Measurements from ENCODE around the gene LRFN3.
A peak's percentile ranks its signal among the peaks of the same experiment; 100 is the strongest.
"Not testable (repeated sequence)": the region's sequence is repeated elsewhere in the genome, so short reads cannot be mapped to it uniquely, and the experiment has no call there.

LRFN3 gene

GRCh38 chr19:35935911-35936737 lies at the start of gene LRFN3:
TSS of gene LRFN3 (plus strand) at chr19:35936374. CDS start at chr19:35939426, 3,052 bp downstream.
- Histone ChIP-seq H3K4me1 (ENCODE audit: insufficient read depth, low read length) (peaks cover 13% of the 10 kb centered on the region; the same call in 1 of the 2 replicates), H3K27ac (ENCODE audit: low read length) (no peak within 1 kb of the TSS), H3K9ac (ENCODE audit: low read depth, low read length) (peak within 1 kb of the TSS; percentile 83), H3K9me3 (ENCODE audit: insufficient read depth, low read depth, low read length) (no peaks in the 10 kb centered on the region), H3K4me3 (ENCODE audit: low read length) (peak within 1 kb of the TSS; percentile 91), H3K27me3 (ENCODE audit: insufficient read depth, low read length) (no peaks in the 10 kb centered on the region), H3K36me3 (ENCODE audit: insufficient read depth, low read depth, low read length) (no peaks in the 10 kb centered on the region; the same call in 1 of the 2 replicates)

GRCh38 chr19:35887197-35887596 lies 49.0 kb upstream of the LRFN3 start:
- Histone ChIP-seq H3K4me1 (ENCODE audit: insufficient read depth, low read length) (no peaks in the 10 kb centered on the region), H3K9ac (ENCODE audit: low read depth, low read length) (no peak overlapping the region), H3K27me3 (ENCODE audit: insufficient read depth, low read length) (no peaks in the 10 kb centered on the region), H3K36me3 (ENCODE audit: insufficient read depth, low read depth, low read length) (peaks cover 41% of the 10 kb centered on the region), H3K4me3 (ENCODE audit: low read length) (no peak overlapping the region), H3K27ac (ENCODE audit: low read length) (no peak overlapping the region), H3K9me3 (ENCODE audit: insufficient read depth, low read depth, low read length) (no peaks in the 10 kb centered on the region)

- no peaks in the 10 kb centered on the region for H3K27me3 ChIP-seq (ENCODE audit: insufficient read depth, low read length)
- peaks cover 51% of the 10 kb centered on the region for H3K36me3 ChIP-seq (ENCODE audit: insufficient read depth, low read depth, low read length)
These were observed 47.8 kb upstream of the LRFN3 start for GRCh38 chr19:35888398-35888797.

GRCh38 chr19:35889370-35890112 lies 46.6 kb upstream of the LRFN3 start:
- H3K9ac ChIP-seq (ENCODE audit: low read depth, low read length): no peak overlapping the region
- no peak overlapping the region for H3K4me3 ChIP-seq (ENCODE audit: low read length)
- no peaks in the 10 kb centered on the region for H3K4me1 ChIP-seq (ENCODE audit: insufficient read depth, low read length)
- no peaks in the 10 kb centered on the region for H3K27me3 ChIP-seq (ENCODE audit: insufficient read depth, low read length)
- H3K36me3 ChIP-seq (ENCODE audit: insufficient read depth, low read depth, low read length): peaks cover 57% of the 10 kb centered on the region
- no peaks in the 10 kb centered on the region for H3K9me3 ChIP-seq (ENCODE audit: insufficient read depth, low read depth, low read length)
- no peak overlapping the region for H3K27ac ChIP-seq (ENCODE audit: low read length)

More at GRCh38 chr19:35888398-35888797, 47.8 kb upstream of the LRFN3 start:
- Histone ChIP-seq H3K4me1 (ENCODE audit: insufficient read depth, low read length) (no peaks in the 10 kb centered on the region), H3K4me3 (ENCODE audit: low read length) (no peak overlapping the region), H3K27ac (ENCODE audit: low read length) (no peak overlapping the region), H3K9me3 (ENCODE audit: insufficient read depth, low read depth, low read length) (no peaks in the 10 kb centered on the region), H3K9ac (ENCODE audit: low read depth, low read length) (no peak overlapping the region)

- peaks cover 63% of the 10 kb centered on the region for H3K36me3 ChIP-seq (ENCODE audit: insufficient read depth, low read depth, low read length)
- no peaks in the 10 kb centered on the region for H3K4me1 ChIP-seq (ENCODE audit: insufficient read depth, low read length)
- no peak overlapping the region for H3K4me3 ChIP-seq (ENCODE audit: low read length)
- no peaks in the 10 kb centered on the region for H3K27me3 ChIP-seq (ENCODE audit: insufficient read depth, low read length)
- no peak overlapping the region for H3K9ac ChIP-seq (ENCODE audit: low read depth, low read length)
- no peaks in the 10 kb centered on the region for H3K9me3 ChIP-seq (ENCODE audit: insufficient read depth, low read depth, low read length)
- no peak overlapping the region for H3K27ac ChIP-seq (ENCODE audit: low read length)
These were observed 46.0 kb upstream of the LRFN3 start for GRCh38 chr19:35890113-35890650.

- not testable (repeated sequence) for H3K4me1 ChIP-seq (ENCODE audit: insufficient read depth, low read length); H3K27me3 ChIP-seq (ENCODE audit: insufficient read depth, low read length); H3K9me3 ChIP-seq (ENCODE audit: insufficient read depth, low read depth, low read length); H3K27ac ChIP-seq (ENCODE audit: low read length); H3K4me3 ChIP-seq (ENCODE audit: low read length); H3K9ac ChIP-seq (ENCODE audit: low read depth, low read length)
- peaks cover 76% of the 10 kb centered on the region for H3K36me3 ChIP-seq (ENCODE audit: insufficient read depth, low read depth, low read length)
These were observed 44.4 kb upstream of the LRFN3 start for GRCh38 chr19:35891819-35892218.

- no peaks in the 10 kb centered on the region for H3K4me1 ChIP-seq (ENCODE audit: insufficient read depth, low read length)
- no peaks in the 10 kb centered on the region for H3K9me3 ChIP-seq (ENCODE audit: insufficient read depth, low read depth, low read length)
- H3K9ac ChIP-seq (ENCODE audit: low read depth, low read length): no peak overlapping the region
- peaks cover 65% of the 10 kb centered on the region for H3K36me3 ChIP-seq (ENCODE audit: insufficient read depth, low read depth, low read length)
- no peak overlapping the region for H3K4me3 ChIP-seq (ENCODE audit: low read length)
- no peak overlapping the region for H3K27ac ChIP-seq (ENCODE audit: low read length)
- no peaks in the 10 kb centered on the region for H3K27me3 ChIP-seq (ENCODE audit: insufficient read depth, low read length)
These were observed 41.8 kb upstream of the LRFN3 start for GRCh38 chr19:35894342-35894741.

- peaks cover 49% of the 10 kb centered on the region for H3K36me3 ChIP-seq (ENCODE audit: insufficient read depth, low read depth, low read length)
These were observed 40.1 kb upstream of the LRFN3 start for GRCh38 chr19:35895911-35896642.

GRCh38 chr19:35896643-35897040 lies 39.5 kb upstream of the LRFN3 start:
- no peaks in the 10 kb centered on the region for H3K27me3 ChIP-seq (ENCODE audit: insufficient read depth, low read length)
- no peaks in the 10 kb centered on the region for H3K9me3 ChIP-seq (ENCODE audit: insufficient read depth, low read depth, low read length)
- peaks cover 48% of the 10 kb centered on the region for H3K36me3 ChIP-seq (ENCODE audit: insufficient read depth, low read depth, low read length)
- H3K9ac ChIP-seq (ENCODE audit: low read depth, low read length): no peak overlapping the region
- no peak overlapping the region for H3K27ac ChIP-seq (ENCODE audit: low read length)
- no peak overlapping the region for H3K4me3 ChIP-seq (ENCODE audit: low read length)
- H3K4me1 ChIP-seq (ENCODE audit: insufficient read depth, low read length): peaks cover under 1% of the 10 kb centered on the region

More at GRCh38 chr19:35895911-35896642, 40.1 kb upstream of the LRFN3 start:
- H3K4me1 ChIP-seq (ENCODE audit: insufficient read depth, low read length): no peaks in the 10 kb centered on the region; the same call in 1 of the 2 replicates
- H3K9me3 ChIP-seq (ENCODE audit: insufficient read depth, low read depth, low read length): no peaks in the 10 kb centered on the region
- H3K9ac ChIP-seq (ENCODE audit: low read depth, low read length): no peak overlapping the region
- no peak overlapping the region for H3K4me3 ChIP-seq (ENCODE audit: low read length)
- H3K27me3 ChIP-seq (ENCODE audit: insufficient read depth, low read length): no peaks in the 10 kb centered on the region
- no peak overlapping the region for H3K27ac ChIP-seq (ENCODE audit: low read length)

- peak overlapping the region; percentile 94; the same call in 1 of the 2 replicates for H3K4me3 ChIP-seq (ENCODE audit: low read length)
- H3K27ac ChIP-seq (ENCODE audit: low read length): no peak overlapping the region
- H3K9ac ChIP-seq (ENCODE audit: low read depth, low read length): no peak overlapping the region
- peaks cover 4% of the 10 kb centered on the region for H3K4me1 ChIP-seq (ENCODE audit: insufficient read depth, low read length)
- peaks cover 12% of the 10 kb centered on the region for H3K27me3 ChIP-seq (ENCODE audit: insufficient read depth, low read length)
- H3K36me3 ChIP-seq (ENCODE audit: insufficient read depth, low read depth, low read length): peaks cover 43% of the 10 kb centered on the region
- no peaks in the 10 kb centered on the region for H3K9me3 ChIP-seq (ENCODE audit: insufficient read depth, low read depth, low read length)
These were observed 38.3 kb upstream of the LRFN3 start for GRCh38 chr19:35897706-35898451.

- H3K27ac ChIP-seq (ENCODE audit: low read length): no peak overlapping the region
These were observed 37.7 kb upstream of the LRFN3 start for GRCh38 chr19:35898499-35898809.

More at GRCh38 chr19:35898499-35898809, 37.7 kb upstream of the LRFN3 start:
- H3K9ac ChIP-seq (ENCODE audit: low read depth, low read length): peak overlapping the region; percentile 83; the same call in 1 of the 2 replicates
- peaks cover 17% of the 10 kb centered on the region for H3K27me3 ChIP-seq (ENCODE audit: insufficient read depth, low read length)
- H3K4me3 ChIP-seq (ENCODE audit: low read length): peak overlapping the region; percentile 94
- no peaks in the 10 kb centered on the region for H3K9me3 ChIP-seq (ENCODE audit: insufficient read depth, low read depth, low read length)
- peaks cover 38% of the 10 kb centered on the region for H3K36me3 ChIP-seq (ENCODE audit: insufficient read depth, low read depth, low read length)
- peaks cover 7% of the 10 kb centered on the region for H3K4me1 ChIP-seq (ENCODE audit: insufficient read depth, low read length)
